Chondrocyte (in vitro differentiated cells): ENCODE measurements around the gene TEX11. TPM values are rescaled to one million over a fixed set of nuclear protein-coding genes. Genes with fewer than 3 reads are reported as not detected.

Experiments used
- DNase-seq: peaks from one replicate; pipeline ENCODE4 v3.0.0; 2021; ENCODE audit warnings: mixed read lengths, low spot score
- H3K27ac Mint-ChIP-seq: one replicate; pipeline ENCODE4 v1.8.0; 2021; ENCODE audit warnings: mild to moderate bottlenecking, moderate library complexity, mixed read lengths; ENCODE audit not compliant: unreplicated experiment
- H3K27me3 Mint-ChIP-seq: 2 replicates; pipeline ENCODE4 v1.8.0; 2021; ENCODE audit warnings: low read depth, mixed read lengths
- H3K36me3 Mint-ChIP-seq: 2 replicates; pipeline ENCODE4 v1.8.0; 2021; ENCODE audit warnings: low read depth, mixed read lengths
- H3K4me1 Mint-ChIP-seq: 2 replicates; pipeline ENCODE4 v1.8.0; 2021; ENCODE audit warnings: low read depth, mild to moderate bottlenecking, mixed read lengths
- H3K4me3 Mint-ChIP-seq: one replicate; pipeline ENCODE4 v1.8.0; 2021; ENCODE audit warnings: mild to moderate bottlenecking, moderate library complexity, mixed read lengths; ENCODE audit not compliant: unreplicated experiment
- H3K9me3 Mint-ChIP-seq: 2 replicates; pipeline ENCODE4 v1.8.0; 2021; ENCODE audit warnings: low read depth, mixed read lengths
- total RNA-seq: library from RNA; stranded (reverse); gene quantifications from 3 replicates; pipeline ENCODE4 v1.2.1, GENCODE V29; 2021
- TF ChIP-seq, protein P1 (sequence below): fragments of 200-600 bp; sonication (generic); IDR thresholded peaks from 2 replicates; pipeline ENCODE4 v1.5.0; 2021; ENCODE audit warnings: antibody characterized with exemption, mild to moderate bottlenecking, moderate library complexity

The TEX11 gene
- total RNA-seq, 1 donor from 2014 or later = not detected

- Mint-ChIP-seq H3K36me3 (peaks cover 18% of the 10 kb centered on the region), H3K4me3 (no peak overlapping the region), H3K9me3 (peaks cover 16% of the 10 kb centered on the region), H3K4me1 (no peaks in the 10 kb centered on the region), H3K27ac (no peak overlapping the region), H3K27me3 (no peaks in the 10 kb centered on the region)
- no peak for DNase-seq
- TF ChIP-seq, protein P1, sequence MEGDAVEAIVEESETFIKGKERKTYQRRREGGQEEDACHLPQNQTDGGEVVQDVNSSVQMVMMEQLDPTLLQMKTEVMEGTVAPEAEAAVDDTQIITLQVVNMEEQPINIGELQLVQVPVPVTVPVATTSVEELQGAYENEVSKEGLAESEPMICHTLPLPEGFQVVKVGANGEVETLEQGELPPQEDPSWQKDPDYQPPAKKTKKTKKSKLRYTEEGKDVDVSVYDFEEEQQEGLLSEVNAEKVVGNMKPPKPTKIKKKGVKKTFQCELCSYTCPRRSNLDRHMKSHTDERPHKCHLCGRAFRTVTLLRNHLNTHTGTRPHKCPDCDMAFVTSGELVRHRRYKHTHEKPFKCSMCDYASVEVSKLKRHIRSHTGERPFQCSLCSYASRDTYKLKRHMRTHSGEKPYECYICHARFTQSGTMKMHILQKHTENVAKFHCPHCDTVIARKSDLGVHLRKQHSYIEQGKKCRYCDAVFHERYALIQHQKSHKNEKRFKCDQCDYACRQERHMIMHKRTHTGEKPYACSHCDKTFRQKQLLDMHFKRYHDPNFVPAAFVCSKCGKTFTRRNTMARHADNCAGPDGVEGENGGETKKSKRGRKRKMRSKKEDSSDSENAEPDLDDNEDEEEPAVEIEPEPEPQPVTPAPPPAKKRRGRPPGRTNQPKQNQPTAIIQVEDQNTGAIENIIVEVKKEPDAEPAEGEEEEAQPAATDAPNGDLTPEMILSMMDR = no peak
These were observed 410.4 kb downstream of the TEX11 start for GRCh38 chrX:70498129-70498528.

DNA sequence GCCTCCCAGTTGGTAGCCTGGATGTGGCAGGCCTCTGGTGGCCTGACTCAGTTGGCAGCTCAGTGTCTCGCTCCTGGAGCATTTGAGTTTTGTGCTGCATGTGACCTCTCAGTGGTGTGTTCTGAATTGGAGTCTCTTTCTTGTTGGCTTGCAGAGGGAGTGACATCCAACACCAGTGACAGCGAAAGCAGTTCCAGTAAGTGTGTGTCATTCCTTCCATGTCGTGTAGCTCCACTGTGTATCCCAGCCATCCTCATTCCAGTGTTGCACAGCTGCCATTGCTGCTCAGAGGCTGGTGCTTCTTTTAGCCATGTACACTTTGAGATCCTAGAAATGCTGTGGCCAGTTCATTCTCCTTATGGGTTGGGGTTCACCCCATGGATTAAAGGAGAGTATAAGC is 411.5 kb downstream of the TEX11 start:
- no peak for DNase-seq
- H3K36me3 Mint-ChIP-seq = peaks cover 25% of the 10 kb centered on the region
- H3K4me3 Mint-ChIP-seq = no peak overlapping the region
- H3K9me3 Mint-ChIP-seq = peaks cover 17% of the 10 kb centered on the region
- no peak overlapping the region for H3K27ac Mint-ChIP-seq
- H3K4me1 Mint-ChIP-seq = no peaks in the 10 kb centered on the region
- H3K27me3 Mint-ChIP-seq = no peaks in the 10 kb centered on the region
- TF ChIP-seq, protein P1 = no peak

- TF ChIP-seq, protein P1 = no peak
- Mint-ChIP-seq H3K27ac (no peak overlapping the region), H3K9me3 (peaks cover 19% of the 10 kb centered on the region), H3K27me3 (no peaks in the 10 kb centered on the region), H3K4me1 (no peaks in the 10 kb centered on the region), H3K36me3 (peaks cover 27% of the 10 kb centered on the region), H3K4me3 (no peak overlapping the region)
- no peak for DNase-seq
These were observed 412.0 kb downstream of the TEX11 start for GRCh38 chrX:70496491-70496890.

- DNase-seq = no peak
- Mint-ChIP-seq H3K27ac (no peak overlapping the region), H3K27me3 (no peaks in the 10 kb centered on the region), H3K4me1 (no peaks in the 10 kb centered on the region), H3K9me3 (peaks cover 15% of the 10 kb centered on the region), H3K4me3 (no peak overlapping the region), H3K36me3 (peaks cover 23% of the 10 kb centered on the region)
- TF ChIP-seq, protein P1 = no peak
These were observed 414.1 kb downstream of the TEX11 start for GRCh38 chrX:70494441-70494840.

DNA sequence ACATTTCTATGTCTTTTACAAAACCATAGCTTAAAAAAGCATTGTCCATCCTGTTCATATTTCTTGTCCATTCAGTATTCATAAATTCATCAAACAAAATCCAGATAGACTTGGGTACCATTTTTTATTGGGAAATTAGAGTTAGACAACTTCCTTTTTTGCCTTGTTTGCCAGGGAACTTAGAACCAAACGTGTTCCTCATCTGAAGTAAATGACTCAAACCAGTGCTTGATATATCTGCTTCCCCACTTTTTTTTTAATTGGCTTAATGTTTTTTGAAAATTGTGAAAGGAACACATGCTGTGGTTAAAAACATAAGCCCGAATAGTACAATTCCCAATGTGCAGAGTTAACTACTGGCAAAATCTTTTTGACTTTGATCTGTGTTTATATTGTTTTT is 419.7 kb downstream of the TEX11 start:
- peaks cover 8% of the 10 kb centered on the region for H3K9me3 Mint-ChIP-seq
- no peaks in the 10 kb centered on the region for H3K4me1 Mint-ChIP-seq
- no peak for DNase-seq
- TF ChIP-seq, protein P1 = no peak
- H3K27me3 Mint-ChIP-seq = no peaks in the 10 kb centered on the region
- peaks cover 15% of the 10 kb centered on the region for H3K36me3 Mint-ChIP-seq
- no peak overlapping the region for H3K4me3 Mint-ChIP-seq
- no peak overlapping the region for H3K27ac Mint-ChIP-seq
